Stimulated activated CD4-positive, alpha-beta T cell treated with anti-CD3 and anti-CD28 coated beads, Interleukin-1b, Interleukin-23, amount 100 ng/mL, for 1 hour (primary cell): ENCODE results near the gene NXPH3.
"Not testable (repeated sequence)": the region's sequence is repeated elsewhere in the genome, so short reads cannot be mapped to it uniquely, and the experiment has no call there.

Experiments
- DNase-seq, 2 donors: peaks; one replicate each; pipeline ENCODE4 v3.0.0-alpha.2; 2020; ENCODE audit warnings: low read depth in 2 of 2

NXPH3 gene

DNA sequence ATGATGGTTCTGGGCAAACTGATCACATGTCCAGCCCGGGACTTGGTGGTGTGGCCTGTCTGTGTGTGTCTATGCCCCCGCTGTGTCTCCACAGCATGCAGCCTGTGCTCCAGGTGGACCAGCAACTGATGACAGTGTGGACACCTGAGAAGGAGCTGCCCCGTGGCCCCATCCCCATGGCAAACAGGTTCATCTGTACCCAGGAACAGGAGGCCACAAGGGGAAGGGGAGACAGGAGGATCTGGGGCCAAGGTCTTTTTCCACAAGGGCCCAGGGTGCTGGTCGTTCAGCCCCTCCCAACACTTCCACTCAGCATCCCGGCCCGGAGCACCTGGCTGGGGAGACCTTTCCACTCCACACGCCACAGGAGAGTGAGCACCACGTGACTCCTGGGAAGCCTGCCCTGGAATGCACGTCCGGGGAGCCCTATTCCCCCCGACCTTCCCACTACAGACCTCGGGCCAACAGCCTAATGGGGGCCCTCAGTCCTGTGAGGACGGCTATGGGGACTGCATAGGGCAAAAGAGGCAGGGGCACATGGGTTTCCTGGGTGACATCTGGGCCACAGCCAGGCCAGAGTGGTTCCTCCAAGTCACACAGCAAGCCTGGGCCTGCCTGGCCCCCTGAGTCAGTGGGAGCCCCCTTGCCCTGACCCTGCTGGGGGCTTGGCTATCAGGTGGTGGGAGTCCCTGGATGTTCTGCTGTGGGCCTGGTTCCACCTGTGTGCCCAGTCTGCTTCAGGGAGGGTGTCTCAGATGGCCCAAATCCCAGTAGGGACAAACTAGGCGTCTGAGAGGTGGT, 20.8 kb upstream of the NXPH3 start:
- DNase-seq, result no peak

DNA sequence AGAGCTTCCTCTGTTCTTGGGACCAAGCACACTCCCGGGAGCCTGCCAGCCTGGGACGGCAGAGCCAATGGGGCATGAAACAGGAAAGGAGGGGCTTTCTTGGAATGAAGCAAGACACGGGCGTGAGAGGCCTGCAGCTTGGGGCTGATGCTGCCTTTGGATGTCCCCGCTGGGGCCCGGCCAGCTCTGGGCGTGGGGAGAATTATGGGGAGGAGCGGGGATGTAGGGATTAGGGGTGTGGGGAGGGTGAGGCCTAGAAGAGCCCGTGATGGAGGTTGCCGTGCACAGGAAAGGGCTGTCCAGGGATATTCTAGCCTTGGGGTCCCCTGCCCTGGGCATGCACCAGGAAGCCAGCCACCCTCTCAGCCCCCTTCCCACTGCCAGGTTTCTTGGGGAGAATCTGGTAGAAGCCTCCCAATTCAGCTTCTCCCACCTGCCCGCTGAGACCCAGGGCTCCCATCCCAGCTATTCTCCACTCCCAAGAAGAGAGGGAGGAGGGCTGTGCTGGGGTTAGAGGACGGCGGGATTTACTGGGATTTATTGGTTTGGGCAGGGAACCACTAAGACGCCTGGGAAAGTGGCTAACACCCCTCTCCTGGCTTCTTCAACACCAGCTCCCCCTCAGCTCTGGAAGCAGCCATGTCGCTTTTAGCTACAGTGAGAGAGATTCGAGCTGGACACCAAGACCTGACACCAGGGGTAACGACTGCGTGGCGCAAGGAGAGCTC, 20.0 kb upstream of the NXPH3 start:
- no peak for DNase-seq

DNA sequence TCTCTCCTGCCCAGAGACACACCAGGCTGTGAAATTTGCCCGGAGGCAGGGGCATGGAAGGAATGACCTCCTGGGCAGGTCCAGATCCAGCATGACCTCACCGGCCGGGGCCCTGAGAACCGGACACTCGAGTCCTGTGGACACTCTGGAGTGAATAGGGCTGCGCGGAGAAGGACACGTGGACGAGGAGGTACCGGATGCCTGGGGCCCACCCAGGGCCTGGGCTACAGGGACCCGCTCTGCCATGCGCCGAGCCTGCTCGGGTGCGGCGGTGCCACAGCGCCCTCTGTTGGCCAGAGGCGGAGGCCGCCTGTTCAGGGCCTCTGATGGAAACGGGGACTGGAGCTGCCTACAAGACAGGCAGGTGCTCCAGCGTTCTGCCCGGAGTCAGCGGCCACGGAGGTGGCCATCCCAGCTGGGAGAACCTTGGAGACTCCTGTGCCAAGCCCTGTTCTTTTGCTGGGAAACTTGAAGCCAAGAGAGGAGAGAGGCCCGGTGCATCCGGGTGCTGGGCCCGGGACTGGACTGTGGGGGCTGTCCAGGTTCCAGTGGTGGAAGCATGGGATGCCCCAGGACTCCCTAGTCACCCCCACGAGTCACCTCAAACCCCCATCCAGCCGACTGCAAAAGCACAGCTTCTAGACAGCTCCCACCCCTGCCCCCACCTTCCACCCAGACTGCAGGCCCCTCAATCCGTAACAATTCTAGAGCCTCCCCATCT, 19.3 kb upstream of the NXPH3 start:
- DNase-seq, result peak; percentile 60 to 82

DNA sequence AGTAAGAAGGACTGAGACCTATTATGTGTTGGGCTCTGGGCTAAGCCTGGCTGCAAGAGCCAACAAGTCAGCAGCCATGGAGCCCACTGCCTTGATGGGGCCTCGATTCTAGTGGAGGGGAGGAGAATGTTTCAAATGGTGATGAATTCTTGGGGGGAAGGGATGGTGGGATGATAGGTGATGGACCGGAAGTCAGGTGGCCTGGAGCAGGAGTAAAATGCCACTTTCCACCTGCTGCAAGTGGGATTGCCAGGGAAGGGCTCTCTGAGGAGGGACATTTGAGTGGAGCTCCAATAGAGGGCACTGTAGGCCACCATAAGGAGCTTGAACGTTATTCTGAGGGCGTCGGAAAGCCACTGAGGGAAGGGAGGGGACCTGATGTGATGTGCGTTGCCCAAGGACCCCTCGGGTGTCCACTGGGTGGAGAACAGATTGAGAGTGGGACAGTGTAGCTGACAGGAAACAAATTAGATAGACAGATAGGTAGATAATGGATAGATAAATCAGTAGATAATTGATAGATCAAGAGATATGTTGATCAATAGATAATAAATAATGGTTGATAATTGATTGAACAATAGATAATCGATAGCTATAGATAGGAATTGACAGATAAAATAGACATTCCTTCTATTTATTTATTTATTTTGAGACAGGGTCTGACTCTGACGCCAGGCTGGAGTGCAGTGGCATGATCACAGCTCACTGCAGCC, 18.2 kb upstream of the NXPH3 start:
- DNase-seq, result no peak

DNA sequence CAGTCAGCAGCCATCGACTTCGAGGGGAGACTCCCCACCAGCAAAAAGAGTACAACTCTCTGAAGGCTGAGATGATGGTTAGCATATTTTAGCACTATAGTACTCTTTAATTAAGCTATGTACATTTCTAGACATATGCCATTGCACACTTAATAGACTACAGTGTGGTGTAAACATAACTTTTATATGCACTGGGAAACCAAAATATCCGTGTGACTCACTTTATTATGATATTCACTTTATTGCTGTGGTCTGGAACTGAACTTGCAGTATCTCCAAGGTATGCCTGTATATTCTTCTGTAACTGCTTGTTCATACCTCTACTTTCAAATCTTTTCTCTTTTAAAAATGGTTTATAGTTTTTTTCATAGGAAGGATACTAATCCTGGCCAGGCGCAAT, 11.0 kb upstream of the NXPH3 start:
- no peak for DNase-seq

DNA sequence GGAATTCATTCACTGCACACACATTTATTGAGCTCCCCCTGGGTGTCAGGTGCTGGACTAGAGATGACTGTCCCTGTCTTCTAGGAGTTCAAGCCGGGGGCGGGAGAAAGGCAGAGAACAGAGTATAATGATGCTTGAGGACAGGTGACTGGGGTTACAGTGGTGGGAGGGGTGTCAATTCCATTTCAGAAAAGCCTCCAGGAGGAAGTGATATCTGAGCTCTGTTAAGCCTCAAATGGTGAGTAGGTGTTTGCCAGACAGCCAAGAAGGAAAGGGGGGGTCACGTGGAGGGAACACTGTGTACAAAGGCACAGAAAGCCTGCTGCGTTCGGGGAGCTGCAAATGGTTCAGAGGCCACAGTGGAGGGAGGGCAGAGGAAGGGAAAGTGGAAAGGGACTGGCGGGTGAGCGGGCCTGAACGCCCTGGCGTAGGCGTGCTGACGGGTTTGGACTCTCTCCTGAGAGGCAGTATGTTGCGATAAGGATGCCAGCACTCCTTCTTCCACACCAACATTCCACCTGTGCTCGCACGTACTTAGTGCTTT, 9.7 kb upstream of the NXPH3 start:
- DNase-seq, result no peak

DNA sequence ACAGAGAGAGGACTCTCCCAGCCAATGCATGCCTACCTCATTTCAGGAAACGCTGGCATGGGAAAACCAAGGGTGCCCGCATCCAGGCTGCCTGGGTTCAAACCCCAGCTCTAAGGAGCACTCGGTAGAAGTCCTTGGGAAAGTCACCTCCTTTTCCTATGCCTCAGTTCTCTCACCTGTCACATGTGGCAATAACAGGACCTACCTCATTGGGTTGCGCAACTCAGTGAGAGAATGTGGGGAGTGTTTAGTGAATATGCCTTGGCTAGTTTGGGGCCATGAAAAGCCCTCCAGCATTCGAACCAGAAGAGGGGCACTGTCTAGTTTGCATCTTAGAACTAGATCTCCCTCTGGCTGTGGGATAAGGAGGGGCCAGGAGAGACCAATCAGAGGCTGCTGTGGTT, 9.0 kb upstream of the NXPH3 start:
- no peak for DNase-seq

DNA sequence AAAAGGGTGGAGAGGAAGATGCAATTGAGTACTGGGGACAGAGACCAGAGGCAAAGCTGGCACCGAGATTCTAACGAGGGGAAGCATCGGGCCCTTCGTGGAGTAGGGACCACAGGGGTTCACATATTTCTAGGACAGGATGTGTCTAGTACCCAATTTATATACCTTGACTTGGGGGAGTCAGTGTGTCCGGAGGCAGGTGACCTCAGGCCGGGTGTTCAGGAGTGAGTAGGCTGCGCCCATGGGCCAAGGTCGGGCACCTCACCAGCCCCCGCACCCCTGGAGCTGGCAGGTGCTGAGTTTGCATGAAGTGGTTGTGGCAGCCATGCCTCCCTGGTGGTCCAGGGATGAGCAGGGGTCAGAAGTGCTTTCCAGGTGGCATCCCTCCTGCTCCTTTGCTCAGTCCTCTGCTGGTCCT, 8.6 kb upstream of the NXPH3 start:
- no peak for DNase-seq

DNA sequence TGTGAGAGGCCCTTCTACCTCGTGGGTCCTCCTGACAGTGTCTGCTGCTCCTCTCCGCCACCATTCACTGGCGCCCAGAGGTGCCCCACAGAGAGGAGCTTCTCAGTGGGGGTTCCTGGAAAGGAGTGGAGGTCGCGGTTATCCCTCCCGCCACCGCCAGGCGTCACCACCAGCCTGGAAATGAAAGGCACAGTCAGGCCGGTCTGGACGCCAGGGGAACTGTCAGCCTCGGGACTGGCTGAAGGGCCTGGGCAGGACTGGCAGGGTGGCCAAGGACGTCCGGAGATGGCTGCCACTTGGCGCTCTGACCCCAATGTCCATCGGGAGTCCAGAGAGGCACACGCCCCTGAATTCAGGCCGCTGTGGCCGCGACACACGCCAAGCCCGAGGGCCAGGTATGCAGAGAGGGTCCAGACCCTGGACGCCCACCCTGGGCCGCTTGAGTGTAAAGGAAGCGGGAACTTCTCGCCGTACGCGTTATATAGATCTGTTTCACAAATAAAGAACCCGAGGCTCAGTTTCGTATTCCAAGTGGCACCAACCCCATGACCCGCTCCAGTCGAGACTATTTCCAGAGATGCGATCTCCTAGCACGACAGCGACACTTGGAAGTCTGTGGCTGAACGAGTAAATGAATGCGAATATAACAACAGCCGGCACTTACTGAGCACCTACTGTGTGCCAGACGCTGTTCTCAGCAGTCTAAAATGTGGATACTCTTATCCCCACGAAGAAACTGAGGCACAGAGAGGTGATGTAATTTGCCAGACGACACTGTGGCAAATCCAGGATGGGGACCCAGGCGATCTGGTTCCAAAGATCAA, 7.6 kb upstream of the NXPH3 start:
- peak; percentile 57 to 86 for DNase-seq

DNA sequence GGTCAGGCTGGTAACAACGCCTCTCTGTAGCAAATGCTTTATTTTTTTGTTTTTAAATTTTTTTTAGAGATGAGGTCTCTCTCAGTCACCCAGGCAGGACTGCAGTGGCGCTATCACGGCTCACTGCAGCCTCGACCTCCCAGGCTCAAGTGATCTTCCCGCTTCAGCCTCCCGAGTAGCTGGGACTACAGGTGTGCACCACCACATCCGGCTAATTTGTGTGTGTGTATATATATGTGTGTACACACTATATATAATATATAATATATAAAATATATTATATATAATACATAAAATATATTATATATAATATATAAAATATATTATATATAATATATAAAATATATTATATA, 7.0 kb upstream of the NXPH3 start:
- DNase-seq, result not testable (repeated sequence)

DNA sequence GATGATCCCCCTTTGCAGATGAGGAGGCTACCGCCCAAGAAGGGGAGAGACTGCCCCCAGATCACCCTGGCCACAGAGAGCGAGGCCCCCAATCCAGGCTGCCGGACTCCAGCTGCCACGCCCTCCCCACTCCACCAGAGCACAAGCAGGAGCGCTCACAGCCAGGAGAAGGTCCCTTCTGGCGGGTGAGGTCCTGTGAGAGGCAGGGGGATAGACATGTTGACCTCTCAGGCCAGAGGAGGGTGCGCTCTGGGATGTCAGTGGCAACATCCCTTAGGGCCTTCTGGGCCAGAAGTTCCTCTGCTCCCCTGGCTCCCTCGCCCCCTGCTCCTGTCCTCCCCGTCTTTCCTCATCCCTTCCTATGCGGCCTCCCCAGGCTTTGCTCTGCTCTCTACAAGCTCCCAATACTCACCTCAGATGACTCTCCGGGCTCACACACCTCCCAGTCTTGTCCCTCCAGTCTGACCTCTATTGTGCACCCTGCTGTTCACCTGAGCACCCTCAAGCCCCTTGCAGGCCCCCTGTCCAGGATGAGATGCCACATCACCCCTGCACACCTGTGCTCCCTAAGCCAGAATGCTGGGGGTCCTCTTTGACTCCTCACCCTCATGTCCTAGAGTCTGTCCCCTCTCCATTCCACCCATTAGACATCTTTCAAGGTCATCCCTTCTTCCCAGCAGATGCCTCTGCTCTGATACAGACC, 5.0 kb upstream of the NXPH3 start:
- no peak for DNase-seq

DNA sequence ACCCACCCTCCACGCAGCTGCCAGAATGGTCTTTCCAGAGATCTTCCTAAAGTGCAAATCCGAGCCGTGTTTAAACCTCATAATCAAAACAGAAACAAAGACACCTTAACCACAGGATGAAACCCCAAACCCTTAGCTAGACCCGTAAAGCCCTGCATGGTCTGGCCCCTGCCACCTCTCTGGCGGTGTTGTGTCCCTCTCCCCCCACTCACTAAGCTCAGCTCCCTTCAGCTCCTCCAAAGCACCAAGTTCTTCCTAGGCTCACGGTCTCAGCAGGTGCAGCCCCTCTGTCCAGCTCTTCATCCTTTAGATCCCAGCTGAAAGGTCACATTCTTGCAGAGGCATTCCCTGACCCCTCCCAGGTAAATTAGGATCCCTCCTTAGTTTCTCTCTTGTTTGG, 4.4 kb upstream of the NXPH3 start:
- no peak for DNase-seq

DNA sequence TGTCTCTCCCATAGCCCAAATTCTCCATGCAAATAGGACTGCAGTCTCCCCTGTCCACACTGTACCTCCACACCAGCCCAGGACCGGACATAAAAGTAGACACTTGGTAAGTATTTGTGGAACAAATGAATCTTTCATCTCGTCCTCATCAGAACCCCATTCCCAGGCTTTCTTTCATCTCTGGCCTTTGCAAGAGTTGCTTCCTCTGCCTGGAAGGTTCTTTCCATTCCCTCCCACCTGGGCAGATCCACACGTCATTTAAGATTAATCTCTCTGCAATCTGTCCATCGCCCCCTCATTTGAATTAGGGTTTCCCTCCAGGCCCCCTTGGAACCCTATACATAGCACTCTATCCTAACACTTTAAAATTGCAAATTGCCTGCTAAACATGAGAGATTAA, 3.9 kb upstream of the NXPH3 start:
- no peak for DNase-seq

DNA sequence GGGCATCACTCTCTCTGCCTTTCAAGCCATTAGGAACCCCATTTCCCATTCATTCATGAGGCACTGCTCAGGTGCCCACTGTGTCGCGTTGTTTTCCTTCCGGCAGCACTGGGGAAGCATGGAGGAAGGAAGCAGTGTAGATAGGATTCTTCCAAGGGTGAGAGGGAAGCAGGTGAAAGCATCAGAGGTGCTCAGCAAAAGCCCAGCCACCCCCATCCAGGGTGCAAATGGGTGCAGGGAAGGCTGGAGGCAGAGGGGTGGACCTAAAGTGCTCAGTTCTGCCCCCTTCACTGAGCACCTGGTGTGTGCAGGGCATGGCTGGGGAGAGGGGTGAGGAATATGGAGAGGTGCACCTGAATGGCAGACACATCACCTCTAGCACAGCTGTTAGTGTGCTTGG, 3.4 kb upstream of the NXPH3 start:
- no peak for DNase-seq

DNA sequence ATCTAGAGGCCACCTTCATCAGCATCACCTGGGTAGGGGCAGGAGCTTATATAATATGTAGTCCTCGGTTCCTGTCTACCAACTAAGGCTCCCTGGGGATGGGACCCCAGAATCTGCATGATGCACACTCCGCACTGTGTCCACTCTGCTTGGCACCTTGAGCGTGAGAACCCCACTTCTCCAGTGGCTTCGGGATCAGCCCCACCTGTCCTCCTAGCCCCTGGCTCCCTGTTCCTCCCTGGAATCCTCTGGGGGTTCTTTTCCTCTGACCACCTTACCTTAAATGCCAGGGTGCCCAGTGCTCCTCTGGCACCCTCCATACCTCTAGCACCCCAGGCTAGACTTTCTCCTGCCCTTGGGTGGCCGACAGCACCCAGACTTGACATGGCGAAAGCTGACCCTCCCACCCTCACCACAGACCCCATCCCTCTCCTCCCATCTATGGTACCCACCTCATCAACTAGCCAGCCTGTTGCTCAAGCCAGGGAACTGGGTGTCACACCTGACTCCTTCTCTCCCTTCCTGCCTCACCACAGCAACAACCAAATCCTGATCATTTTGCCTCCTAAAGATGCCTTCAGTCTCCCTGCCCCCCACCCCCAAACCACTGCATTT, 2.8 kb upstream of the NXPH3 start:
- no peak for DNase-seq

DNA sequence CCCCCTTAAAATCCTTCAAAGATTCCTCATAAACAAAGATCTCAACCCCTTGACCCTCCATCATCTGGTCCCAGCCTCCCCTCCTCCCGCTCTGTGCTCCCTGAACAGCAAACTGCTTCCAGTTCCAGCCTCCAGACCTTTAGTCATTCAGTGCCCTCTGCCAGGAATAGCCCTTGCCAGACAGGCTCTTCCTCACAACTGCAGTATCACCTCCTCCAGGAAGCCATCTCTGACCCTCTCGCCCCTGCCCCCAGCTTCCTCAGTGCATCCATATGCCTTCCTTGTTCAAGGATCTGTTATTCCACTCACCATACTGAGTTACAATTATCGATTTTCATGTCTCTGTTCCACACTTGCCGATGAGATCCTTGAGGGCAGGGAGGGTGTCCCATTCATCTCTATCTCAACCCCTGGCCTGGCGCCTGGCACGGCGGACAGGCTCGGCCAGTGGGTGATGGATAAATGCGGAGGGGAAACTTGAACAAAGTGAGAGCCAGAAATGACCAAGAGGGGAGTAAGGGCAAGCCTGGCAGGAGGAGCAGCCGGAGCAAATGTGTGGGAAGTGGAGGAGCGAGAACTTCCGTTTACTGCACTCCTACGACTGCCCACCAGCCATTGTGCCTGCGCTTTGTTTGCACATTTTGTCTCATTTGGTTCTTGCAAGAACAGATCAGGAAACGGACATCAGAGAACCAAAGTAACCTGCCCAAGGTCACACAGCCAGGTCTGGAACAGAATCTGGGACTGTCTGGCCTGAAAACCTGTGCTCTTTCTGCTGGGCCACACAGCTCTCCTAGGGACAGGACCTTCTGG, 2.0 kb upstream of the NXPH3 start:
- no peak for DNase-seq

DNA sequence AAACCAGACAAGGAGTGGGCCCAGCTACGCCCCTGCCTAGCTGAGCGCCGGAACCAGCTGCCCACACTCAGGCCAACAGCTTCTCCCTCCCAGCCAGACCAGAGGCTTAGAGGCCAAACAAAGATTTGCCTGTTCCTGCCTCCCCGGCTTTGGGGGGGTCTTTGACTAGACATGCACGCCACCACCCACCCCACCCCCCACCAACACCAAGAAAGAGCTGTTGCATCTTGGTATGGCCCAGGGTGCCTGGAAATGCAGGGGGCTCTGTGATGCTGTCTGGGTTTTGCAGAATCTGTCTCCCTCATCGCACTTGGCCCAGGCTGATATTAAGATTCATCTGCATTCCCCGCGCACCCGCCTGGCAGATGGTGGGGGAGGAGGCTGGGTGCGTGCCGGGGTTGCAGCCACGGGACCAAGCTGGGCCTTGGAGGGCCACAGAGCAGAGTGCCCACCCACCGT, 1.3 kb upstream of the NXPH3 start:
- DNase-seq, result no peak

DNA sequence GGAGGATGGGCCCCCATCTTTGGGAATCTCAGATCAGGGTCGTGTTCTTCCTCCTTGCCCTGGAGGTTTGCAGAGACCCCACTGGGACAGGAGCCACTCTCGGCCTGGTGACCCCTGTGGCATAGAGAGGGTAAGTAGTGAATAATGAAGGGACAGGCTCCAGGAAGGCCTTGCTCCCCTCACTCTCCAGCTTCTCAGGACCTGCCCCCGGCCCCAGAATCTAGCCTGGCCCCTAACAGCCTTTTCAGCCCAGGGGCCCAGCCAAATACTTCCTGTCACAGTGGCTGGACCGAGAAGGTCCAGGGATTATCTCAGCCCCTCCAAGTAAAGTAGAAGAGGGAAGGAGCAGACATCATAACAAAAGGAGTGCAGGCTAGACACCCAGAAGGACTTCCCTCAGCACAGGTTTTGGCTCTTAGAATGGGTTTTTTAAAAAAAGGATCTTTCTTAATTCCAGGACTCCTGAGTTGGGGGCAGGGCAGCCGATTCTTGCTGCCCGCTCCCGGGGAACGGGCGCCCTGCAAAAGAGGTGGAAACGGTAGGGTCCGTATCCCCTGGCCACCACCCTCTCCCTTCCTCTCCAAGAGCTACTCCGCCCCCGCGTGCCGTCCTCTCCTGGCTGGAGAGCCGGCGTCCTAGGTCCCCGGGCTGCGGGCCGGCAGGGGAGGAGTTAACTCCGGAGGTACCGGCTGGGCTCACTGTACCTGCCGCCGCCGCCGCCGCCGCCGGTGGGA, 559 bp upstream of the NXPH3 start:
- DNase-seq, result no peak
